A673 (cell line): Measurements from ENCODE around the gene NSUN3. TPM values are rescaled to one million over a fixed set of nuclear protein-coding genes. Genes with fewer than 3 reads are reported as not detected.

Experiments
- BruUV-seq: library from RNA; stranded (reverse); fragments of 400-500 nt; replicated peaks from 2 replicates; lab custom pipeline; 2021; lab: Mats Ljungman, UMichigan
- CTCF ChIA-PET: fragments of 300-600 bp; sonication (Branson Sonifier 250); formaldehyde crosslinking; loops from one replicate; lab custom pipeline; 2022; ENCODE audit warnings: antibody characterized with exemption; lab: Charles Lee
- POLR2A ChIA-PET: fragments of 300-600 bp; sonication (Branson Sonifier 250); formaldehyde crosslinking; loops from one replicate; lab custom pipeline; 2022; ENCODE audit warnings: antibody characterized with exemption; ENCODE audit not compliant: low non-redundant PET; lab: Charles Lee
- DNase-seq: peaks from one replicate; pipeline ENCODE4 v3.0.0-alpha.2; 2015; ENCODE audit warnings: low spot score
- H3K27ac ChIP-seq: fragments of 200-600 bp; sonication (generic); 2 replicates; pipeline ENCODE4 v1.5.1; 2016; ENCODE audit warnings: mixed run types, low read depth, mild to moderate bottlenecking, mixed read lengths, antibody characterized with exemption, low read length; ENCODE audit not compliant: poor library complexity, severe bottlenecking
- H3K27me3 ChIP-seq: fragments of 200-600 bp; sonication (generic); replicated peaks from 2 replicates; pipeline ENCODE4 v1.6.1; 2017; ENCODE audit warnings: mixed run types, low read depth, mild to moderate bottlenecking, mixed read lengths, antibody characterized with exemption, low read length; ENCODE audit not compliant: insufficient read depth, poor library complexity
- H3K36me3 ChIP-seq: fragments of 200-600 bp; sonication (generic); 2 replicates; pipeline ENCODE4 v1.6.1; 2016; ENCODE audit warnings: mixed run types, mild to moderate bottlenecking, mixed read lengths, antibody characterized with exemption, low read length; ENCODE audit not compliant: insufficient read depth, poor library complexity, severe bottlenecking
- H3K4me1 ChIP-seq: fragments of 200-600 bp; sonication (generic); 2 replicates; pipeline ENCODE4 v1.6.1; 2017; ENCODE audit warnings: mixed run types, mild to moderate bottlenecking, mixed read lengths, antibody characterized with exemption, low read length; ENCODE audit not compliant: insufficient read depth, poor library complexity, severe bottlenecking
- H3K4me3 ChIP-seq: fragments of 200-600 bp; sonication (generic); 2 replicates; pipeline ENCODE4 v1.5.1; 2016; ENCODE audit warnings: low read depth, mixed run types, mild to moderate bottlenecking, mixed read lengths, low read length; ENCODE audit not compliant: poor library complexity, severe bottlenecking
- H3K9me3 ChIP-seq: fragments of 200-600 bp; sonication (generic); 2 replicates; pipeline ENCODE4 v1.6.1; 2016; ENCODE audit warnings: mixed run types, low read depth, mild to moderate bottlenecking, mixed read lengths, antibody characterized with exemption, low read length; ENCODE audit not compliant: poor library complexity, severe bottlenecking
- CTCF ChIP-seq: fragments of 300-800, 200-600 bp; sonication (generic); conservative IDR thresholded peaks from 2 replicates; pipeline ENCODE4 v1.5.1; 2017; ENCODE audit warnings: low read depth, mild to moderate bottlenecking, antibody characterized with exemption, low read length, moderate library complexity, mixed read lengths
- EZH2 ChIP-seq: fragments of 200-600 bp; sonication (generic); IDR thresholded peaks from 2 replicates; pipeline ENCODE4 v1.6.1; 2017; ENCODE audit warnings: borderline replicate concordance, low read depth, mild to moderate bottlenecking, mixed read lengths, antibody characterized with exemption, low read length; ENCODE audit not compliant: poor library complexity, severe bottlenecking
- intact Hi-C: fragments of 100-400 bp; cut with micrococcal nuclease; formaldehyde crosslinking; loops from one replicate; pipeline ENCODE4 v1.10.0; 2022; ENCODE audit not compliant: unreplicated experiment
- total RNA-seq: library from RNA; stranded (reverse); gene quantifications from 2 replicates; pipeline ENCODE4 v1.2.3, GENCODE V29; 2021

The NSUN3 gene
- total RNA-seq, 1 experiment from 2014 or later: 15.6 TPM

GRCh38 chr3:94082391-94082937 is 19.6 kb downstream of the NSUN3 start:
- DNase-seq: no peak
- no TSS peak for BruUV-seq
- H3K9me3 ChIP-seq: no peaks in the 10 kb centered on the region
- TF ChIP-seq EZH2 (no peak), CTCF (no peak)
- CTCF ChIA-PET: interaction anchor here (1.5 kb wide), 1 partner anchor 13 kb away, joined by 4 read pairs; no protein-coding TSS in a partner anchor
- POLR2A ChIA-PET: no interaction called here
- no peak overlapping the region for H3K4me3 ChIP-seq
- no peaks in the 10 kb centered on the region for H3K4me1 ChIP-seq
- intact Hi-C loops: no loop called here
- no peaks in the 10 kb centered on the region for H3K27me3 ChIP-seq
- H3K36me3 ChIP-seq: no peaks in the 10 kb centered on the region
- H3K27ac ChIP-seq: no peak overlapping the region

GRCh38 chr3:94083261-94083660 is 20.4 kb downstream of the NSUN3 start:
- no peak overlapping the region for H3K27ac ChIP-seq
- DNase-seq: no peak
- no peaks in the 10 kb centered on the region for H3K4me1 ChIP-seq
- POLR2A ChIA-PET: no interaction called here
- intact Hi-C loops: no loop called here
- TF ChIP-seq EZH2 (no peak), CTCF (no peak)
- no peak overlapping the region for H3K4me3 ChIP-seq
- H3K9me3 ChIP-seq: no peaks in the 10 kb centered on the region
- no peaks in the 10 kb centered on the region for H3K36me3 ChIP-seq
- BruUV-seq: no TSS peak
- no peaks in the 10 kb centered on the region for H3K27me3 ChIP-seq
- CTCF ChIA-PET: no interaction called here

GRCh38 chr3:94089126-94089525 is 26.3 kb downstream of the NSUN3 start:
- no peaks in the 10 kb centered on the region for H3K4me1 ChIP-seq
- ChIA-PET CTCF (no interaction called here), POLR2A (interaction anchor here (0.7 kb wide), 1 partner anchor 52 kb away, joined by 3 read pairs; no protein-coding TSS in a partner anchor)
- no peak overlapping the region for H3K27ac ChIP-seq
- DNase-seq: no peak
- BruUV-seq: no TSS peak
- TF ChIP-seq EZH2: no peak
- no peak for TF ChIP-seq CTCF
- H3K9me3 ChIP-seq: no peaks in the 10 kb centered on the region
- H3K36me3 ChIP-seq: no peaks in the 10 kb centered on the region
- no peak overlapping the region for H3K4me3 ChIP-seq
- H3K27me3 ChIP-seq: no peaks in the 10 kb centered on the region
- intact Hi-C loops: no loop called here
